ENCODE results near the gene SEPTIN3. TPM values are rescaled to one million over a fixed set of nuclear protein-coding genes. Genes with fewer than 3 reads are reported as not detected.
A peak's percentile ranks its signal among the peaks of the same experiment; 100 is the strongest.

Gene SEPTIN3
- total RNA-seq, 1 donor from 2014 or later, result 1.5 TPM

GRCh38 chr22:41935015-41935351 lies 34.3 kb upstream of the SEPTIN3 start:
- DNase-seq (ENCODE audit: extremely low spot score in 2 of 2), result no peak
- no peaks in the 10 kb centered on the region for H3K4me1 ChIP-seq
- no peak overlapping the region for H3K27ac ChIP-seq
- TF ChIP-seq CTCF (IDR thresholded peaks at IDR 0.05) (no peak), POLR2A (IDR thresholded peaks at IDR 0.05) (no peak), POLR2AphosphoS5 (IDR thresholded peaks at IDR 0.05; ENCODE audit: insufficient read depth in 1 of 2, low read depth in 1 of 2) (no peak)
- intact Hi-C loops (cut with DNase I), result no loop called here
- H3K4me3 ChIP-seq, result no peak overlapping the region
- H3K9me3 ChIP-seq, result no peaks in the 10 kb centered on the region
- H3K36me3 ChIP-seq, result no peaks in the 10 kb centered on the region
- no peaks in the 10 kb centered on the region for H3K27me3 ChIP-seq

GRCh38 chr22:41935509-41935908 lies 33.7 kb upstream of the SEPTIN3 start:
- no peaks in the 10 kb centered on the region for H3K36me3 ChIP-seq
- H3K27me3 ChIP-seq, result no peaks in the 10 kb centered on the region
- peaks cover under 1% of the 10 kb centered on the region for H3K4me1 ChIP-seq
- H3K9me3 ChIP-seq, result no peaks in the 10 kb centered on the region
- DNase-seq (ENCODE audit: extremely low spot score in 2 of 2), result no peak
- no peak overlapping the region for H3K4me3 ChIP-seq
- TF ChIP-seq POLR2A (IDR thresholded peaks at IDR 0.05), result no peak
- no peak for TF ChIP-seq POLR2AphosphoS5 (IDR thresholded peaks at IDR 0.05; ENCODE audit: insufficient read depth in 1 of 2, low read depth in 1 of 2)
- no peak for TF ChIP-seq CTCF (IDR thresholded peaks at IDR 0.05)
- intact Hi-C loops (cut with DNase I), result no loop called here
- H3K27ac ChIP-seq, result no peak overlapping the region

GRCh38 chr22:41936894-41937169 lies 32.4 kb upstream of the SEPTIN3 start:
- no peak overlapping the region for H3K27ac ChIP-seq
- TF ChIP-seq POLR2A (IDR thresholded peaks at IDR 0.05) (no peak), POLR2AphosphoS5 (IDR thresholded peaks at IDR 0.05; ENCODE audit: insufficient read depth in 1 of 2, low read depth in 1 of 2) (no peak)
- H3K9me3 ChIP-seq, result no peaks in the 10 kb centered on the region
- no peak for DNase-seq (ENCODE audit: extremely low spot score in 2 of 2)
- H3K27me3 ChIP-seq, result no peaks in the 10 kb centered on the region
- no peaks in the 10 kb centered on the region for H3K36me3 ChIP-seq
- intact Hi-C loops (cut with DNase I), result no loop called here
- no peak overlapping the region for H3K4me3 ChIP-seq
- peaks cover 8% of the 10 kb centered on the region for H3K4me1 ChIP-seq

- Histone ChIP-seq H3K27me3 (no peaks in the 10 kb centered on the region), H3K36me3 (no peaks in the 10 kb centered on the region), H3K27ac (peak overlapping the region; percentile 49), H3K9me3 (no peaks in the 10 kb centered on the region), H3K4me1 (peaks cover 8% of the 10 kb centered on the region), H3K4me3 (no peak overlapping the region)
- no peak for DNase-seq (ENCODE audit: extremely low spot score in 2 of 2)
- TF ChIP-seq CTCF (IDR thresholded peaks at IDR 0.05) (no peak), POLR2A (IDR thresholded peaks at IDR 0.05) (peak in 1 of 2 donors; percentile 20), POLR2AphosphoS5 (IDR thresholded peaks at IDR 0.05; ENCODE audit: insufficient read depth in 1 of 2, low read depth in 1 of 2) (peak in 1 of 2 donors; percentile 47)
- intact Hi-C loops (cut with DNase I), result loop anchor here (2.0 to 10.0 kb wide), 3 partner anchors 115 to 245 kb away; no protein-coding TSS in a partner anchor
These were observed 29.0 kb upstream of the SEPTIN3 start for GRCh38 chr22:41939981-41940831.

GRCh38 chr22:41940832-41941765 lies 28.1 kb upstream of the SEPTIN3 start:
- peak; percentile 70 to 98 (median 89) for TF ChIP-seq CTCF (IDR thresholded peaks at IDR 0.05)
- peak; percentile 55 to 62 for TF ChIP-seq POLR2AphosphoS5 (IDR thresholded peaks at IDR 0.05; ENCODE audit: insufficient read depth in 1 of 2, low read depth in 1 of 2)
- no peak for TF ChIP-seq POLR2A (IDR thresholded peaks at IDR 0.05)
- no peaks in the 10 kb centered on the region for H3K9me3 ChIP-seq
- H3K4me1 ChIP-seq, result peaks cover 16% of the 10 kb centered on the region
- no peak overlapping the region for H3K4me3 ChIP-seq
- peak overlapping the region; percentile 49 for H3K27ac ChIP-seq
- no peaks in the 10 kb centered on the region for H3K36me3 ChIP-seq
- no peak for DNase-seq (ENCODE audit: extremely low spot score in 2 of 2)
- H3K27me3 ChIP-seq, result no peaks in the 10 kb centered on the region
- intact Hi-C loops (cut with DNase I), result loop anchor here (2.0 to 10.0 kb wide), 3 partner anchors 116 to 246 kb away; no protein-coding TSS in a partner anchor
